ENCODE results near the gene EPB41L2.
"Not testable (repeated sequence)": the region's sequence is repeated elsewhere in the genome, so short reads cannot be mapped to it uniquely, and the experiment has no call there.

EPB41L2 gene

DNA sequence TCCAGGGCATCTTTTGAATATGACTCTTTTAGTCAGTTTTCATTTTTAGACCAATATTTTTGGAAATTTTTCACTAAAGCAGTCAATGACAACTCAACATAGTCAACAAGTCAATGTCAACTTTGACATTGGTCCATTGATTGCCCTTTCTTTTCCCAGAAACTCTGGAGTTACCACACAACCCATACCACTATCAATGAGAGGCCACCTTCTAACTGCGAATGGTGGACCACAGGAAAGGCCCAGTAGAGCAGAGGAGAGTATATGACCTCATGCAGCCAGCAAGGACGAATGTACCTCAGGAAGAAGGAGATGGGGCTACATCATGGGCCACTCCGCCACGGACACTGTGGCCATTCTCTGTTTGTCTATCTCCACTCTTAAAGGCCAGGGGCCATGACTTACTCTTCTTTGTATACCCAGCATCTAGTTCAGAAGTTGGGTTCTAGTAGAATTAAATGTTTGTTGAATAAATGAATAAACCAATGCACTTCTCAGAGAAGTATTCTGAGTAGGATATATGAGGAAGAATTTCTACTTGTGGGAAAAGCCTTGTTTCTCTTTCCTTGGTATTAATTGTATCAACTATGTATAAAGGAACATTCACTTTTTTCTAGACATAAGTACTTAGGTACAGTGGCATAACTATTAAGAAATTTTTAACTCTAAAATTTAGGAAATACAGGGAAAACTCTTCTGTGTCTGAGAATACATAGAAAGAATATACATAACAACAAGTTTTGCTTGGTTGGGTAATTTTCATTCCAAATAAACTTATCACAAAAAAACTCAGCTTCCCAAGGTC lies 236.4 kb downstream of the EPB41L2 start:
- no peak for FAIRE-seq

DNA sequence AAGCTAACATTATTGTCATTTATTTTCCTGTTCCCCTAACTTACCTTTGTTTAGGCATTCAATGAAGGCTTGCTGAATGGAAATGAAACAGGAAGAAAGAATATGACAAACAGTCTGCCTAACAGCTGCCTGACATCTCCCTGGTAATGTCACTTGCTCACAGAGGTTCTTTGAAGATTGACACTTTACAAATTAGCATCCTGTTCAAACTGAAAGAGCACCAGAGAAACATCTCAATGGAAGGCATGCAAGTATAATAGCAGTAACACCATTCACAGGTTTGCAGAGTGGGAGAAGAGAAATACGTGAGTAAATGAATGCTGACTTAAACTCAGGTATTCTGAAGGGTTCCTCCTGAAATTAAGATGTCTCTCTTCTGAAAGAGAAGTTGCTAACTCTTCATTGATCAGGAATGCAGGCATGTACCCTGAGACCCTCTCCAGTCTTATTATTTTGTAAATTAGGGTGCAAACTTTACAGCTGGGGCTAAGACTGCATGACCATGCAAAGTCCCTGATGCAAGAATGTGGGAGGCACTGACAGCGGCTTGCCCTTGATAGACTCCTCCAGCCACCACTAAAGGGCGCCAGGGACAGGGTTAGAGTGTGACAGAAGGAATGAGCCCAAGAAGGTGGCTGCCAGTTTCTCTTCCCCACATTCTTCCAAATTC lies 237.1 kb downstream of the EPB41L2 start:
- FAIRE-seq: no peak

DNA sequence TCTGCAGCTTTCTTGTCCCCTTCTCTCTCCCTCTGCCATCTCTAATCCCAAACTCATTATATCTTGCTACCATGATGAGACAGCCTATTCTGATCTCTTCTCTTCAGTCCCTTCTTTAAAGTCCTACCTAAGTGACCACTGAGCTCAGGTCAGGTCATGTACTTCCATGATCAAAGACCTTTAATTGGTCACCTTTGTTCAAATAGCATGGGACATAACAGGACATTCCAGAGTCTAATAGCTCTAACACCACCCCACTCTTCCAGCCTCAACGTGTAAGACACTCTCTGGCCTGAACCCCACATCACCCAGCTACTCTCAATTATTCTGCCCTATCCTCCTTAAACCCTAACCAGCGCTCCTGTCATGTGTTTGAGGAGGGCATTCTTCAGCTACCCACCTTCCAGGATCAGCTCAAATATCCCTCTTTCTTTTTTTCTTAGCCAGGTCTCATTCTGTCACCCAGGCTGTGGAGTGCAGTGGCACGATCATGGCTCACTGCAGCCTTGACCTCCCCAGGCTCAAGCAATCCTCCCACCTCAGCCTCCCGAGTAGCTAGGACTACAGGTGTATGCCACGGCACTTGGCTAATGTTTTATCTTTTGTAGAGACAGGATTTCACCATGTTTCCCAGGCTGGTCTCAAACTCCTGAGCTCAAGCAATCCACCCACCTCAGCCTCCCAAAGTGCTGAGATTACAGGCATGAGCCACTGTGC lies 237.9 kb downstream of the EPB41L2 start:
- no peak for FAIRE-seq

DNA sequence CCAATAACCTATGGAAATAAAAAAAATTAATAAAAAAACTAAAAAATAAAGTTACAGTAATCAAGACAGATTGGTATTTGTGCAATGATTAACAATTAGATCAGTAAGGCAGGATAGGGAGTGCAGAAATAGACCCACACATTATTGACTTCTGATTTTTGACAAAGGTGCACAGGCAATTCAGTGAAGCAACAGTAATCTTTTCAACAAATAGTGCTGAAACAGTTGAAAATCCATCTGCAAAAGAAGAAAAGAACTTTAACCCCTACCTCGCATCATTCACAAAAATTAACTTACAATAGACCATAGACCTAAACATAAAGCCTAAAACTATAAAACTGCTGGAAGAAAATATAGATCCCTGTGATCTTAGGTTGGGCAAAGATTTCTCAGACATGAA lies 240.3 kb downstream of the EPB41L2 start:
- FAIRE-seq: no peak

DNA sequence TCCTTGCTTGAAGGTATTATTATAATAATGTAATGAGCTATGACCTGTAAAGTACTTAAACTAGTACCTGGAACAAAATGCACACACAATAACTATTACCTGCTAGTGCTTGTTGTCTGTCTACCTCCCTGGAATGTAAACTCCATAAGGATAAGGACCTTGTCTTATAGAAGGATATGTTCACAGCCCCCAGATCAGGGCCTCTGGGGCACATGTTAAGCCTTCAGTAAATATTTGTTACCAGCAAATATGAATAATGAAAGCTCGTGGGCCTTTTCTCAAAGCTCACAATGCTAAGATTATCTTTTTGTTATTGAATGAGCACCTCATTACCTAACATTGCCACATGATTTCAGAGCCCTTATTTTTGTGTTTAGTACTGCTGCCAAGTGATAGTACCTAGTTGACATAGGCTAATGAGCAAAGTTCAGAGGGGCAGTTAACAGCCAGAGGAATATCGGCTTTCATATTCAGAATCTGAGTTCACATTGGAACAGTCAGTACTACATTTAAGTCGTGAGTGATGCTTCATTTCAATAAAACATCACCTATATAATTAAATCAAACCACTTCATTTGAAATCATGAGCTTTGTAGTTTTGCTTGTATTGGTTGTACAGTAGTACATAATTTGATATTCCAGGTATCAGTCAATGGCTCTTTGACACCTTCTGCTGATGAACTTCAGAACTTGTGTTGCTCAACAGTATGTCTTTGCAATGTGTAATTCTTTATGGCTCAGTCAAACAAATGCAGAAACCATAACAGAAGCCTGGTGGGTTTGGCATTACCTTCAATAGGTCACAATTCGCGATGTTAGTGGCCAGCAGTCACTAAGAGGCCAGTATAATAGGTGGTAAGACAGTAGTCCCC lies 247.6 kb downstream of the EPB41L2 start:
- no peak for FAIRE-seq

DNA sequence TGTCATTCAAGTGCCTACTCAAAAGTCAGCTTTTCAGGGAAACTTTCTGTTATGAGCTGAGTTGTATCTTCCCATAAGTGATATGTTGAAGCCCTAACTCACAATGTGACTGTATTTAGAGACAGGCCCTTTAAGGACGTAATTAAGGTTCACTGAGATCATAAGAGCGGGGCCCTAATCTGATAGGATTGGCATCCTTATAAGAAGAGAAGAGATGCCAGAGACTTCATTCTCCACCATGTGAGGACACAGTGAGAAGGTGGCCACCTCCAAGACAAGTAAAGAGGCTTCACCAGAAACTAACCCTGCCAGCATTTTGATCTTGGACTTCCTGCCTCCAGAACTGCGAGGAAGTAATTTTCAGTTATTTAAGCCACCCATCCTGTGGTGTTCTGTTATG lies 248.5 kb downstream of the EPB41L2 start:
- no peak for FAIRE-seq

DNA sequence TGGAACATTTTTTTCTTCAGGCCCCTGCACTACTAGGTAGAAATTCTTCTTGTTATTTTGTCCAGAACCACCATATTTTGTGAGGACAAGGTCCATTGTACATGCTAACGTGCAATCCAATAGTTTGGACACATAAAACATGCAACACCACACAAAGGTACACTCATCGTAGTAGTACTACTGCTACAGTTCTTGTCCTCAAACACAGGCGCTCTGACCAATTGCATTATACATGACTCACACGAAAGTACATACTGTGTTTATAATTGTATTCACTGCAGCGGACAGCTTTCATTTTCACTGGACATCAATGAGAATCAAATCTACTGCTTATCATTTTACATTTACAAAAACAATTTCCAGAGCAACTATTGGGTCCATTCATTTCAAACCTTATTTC lies 251.1 kb downstream of the EPB41L2 start:
- FAIRE-seq: no peak

DNA sequence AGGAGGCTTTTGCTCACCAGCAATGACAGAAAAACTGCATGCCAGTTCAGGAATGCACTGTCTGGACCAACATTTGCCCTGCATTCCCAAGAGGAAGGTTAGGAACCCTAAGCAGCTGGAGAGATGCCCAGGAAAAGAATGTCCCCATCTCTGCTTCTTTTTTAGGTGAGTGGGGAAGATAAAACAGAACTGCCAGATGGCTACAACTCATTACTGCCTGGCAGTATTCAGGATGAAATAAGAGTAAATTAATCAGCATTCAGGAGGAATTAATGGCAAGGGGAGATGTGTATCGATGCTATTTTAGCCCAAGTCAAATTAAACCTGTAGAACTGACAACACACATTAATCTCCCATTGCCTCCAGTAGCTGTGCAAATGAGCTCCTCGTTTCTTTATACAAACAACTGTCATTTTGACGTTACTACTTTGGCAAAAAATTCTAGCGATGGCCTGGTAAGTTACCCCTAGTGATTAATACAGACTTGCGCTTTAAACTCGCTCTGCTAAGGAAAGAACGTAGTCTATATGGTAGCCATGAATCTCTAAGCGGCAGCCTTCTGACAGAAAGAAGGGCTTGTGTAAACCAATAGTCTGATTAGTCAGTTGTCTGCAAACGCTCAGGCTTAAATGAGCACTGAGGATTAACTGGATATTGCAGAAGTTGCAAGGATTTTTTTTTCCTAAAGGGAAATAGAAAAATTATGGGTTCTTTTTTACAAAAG lies 252.6 kb downstream of the EPB41L2 start:
- no peak for FAIRE-seq

DNA sequence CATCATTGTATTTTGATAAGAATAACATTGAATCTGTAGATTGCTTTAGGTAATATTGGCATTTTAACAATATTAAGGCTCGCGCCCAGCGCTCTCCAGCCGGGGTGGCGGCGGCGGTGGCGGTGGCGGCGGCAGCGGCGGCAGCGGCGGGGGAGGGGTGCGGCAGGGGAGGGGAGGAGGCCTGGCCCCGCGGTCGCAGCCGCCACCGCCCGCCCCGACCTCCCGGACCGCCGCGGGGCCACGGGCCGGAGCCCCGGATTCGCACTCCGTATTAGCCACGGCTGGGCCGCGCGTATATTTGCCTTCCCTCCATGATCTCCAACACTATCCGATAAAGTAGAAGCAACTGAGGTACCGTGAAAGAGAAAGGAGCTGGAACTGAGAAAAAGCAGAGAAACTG lies 261.7 kb downstream of the EPB41L2 start:
- FAIRE-seq: not testable (repeated sequence)

DNA sequence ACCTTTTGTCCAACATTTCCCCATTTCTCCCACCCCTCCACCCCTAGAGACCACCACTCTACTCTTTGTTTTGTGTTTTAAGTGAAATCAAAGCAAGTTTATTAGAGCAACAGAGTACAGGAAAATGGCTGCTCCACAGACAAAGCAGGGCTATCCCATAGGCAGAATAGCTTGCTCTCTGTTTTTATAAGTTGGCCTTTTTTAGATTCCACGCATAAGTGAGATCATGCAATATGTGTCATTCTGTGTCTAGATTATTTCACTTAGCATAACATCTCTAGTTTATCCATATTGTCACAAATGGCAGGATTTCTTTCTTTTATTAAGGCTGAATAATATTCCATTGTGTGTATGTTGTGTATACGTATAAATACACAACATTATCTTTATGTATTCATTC lies 266.0 kb downstream of the EPB41L2 start:
- FAIRE-seq: no peak

DNA sequence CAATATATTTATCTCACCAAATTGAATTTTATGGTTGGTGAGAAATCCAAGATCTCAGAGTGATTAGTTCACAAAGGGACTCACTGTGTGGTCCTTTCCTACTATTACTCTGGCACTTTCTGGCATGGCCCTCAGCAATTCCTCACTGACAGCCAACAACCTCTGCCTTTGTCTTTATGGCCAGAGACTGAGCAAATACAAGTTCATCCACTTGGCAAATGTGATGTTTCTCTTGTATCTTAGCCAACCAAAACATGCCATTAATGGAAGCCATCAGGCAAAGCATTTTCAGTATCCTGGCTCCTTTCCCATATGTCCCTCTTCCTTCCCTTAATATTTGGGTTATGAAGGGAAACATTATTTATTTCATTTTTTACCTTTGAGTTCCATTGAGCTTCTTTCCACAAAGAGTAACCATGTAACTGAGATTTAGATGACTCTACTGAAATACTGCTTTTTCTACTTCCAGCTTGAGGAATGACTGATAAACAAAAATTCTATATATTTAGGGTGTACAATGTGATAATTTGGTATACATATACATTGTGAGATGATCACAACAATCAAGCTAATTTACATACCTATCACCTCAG lies 266.6 kb downstream of the EPB41L2 start:
- no peak for FAIRE-seq

DNA sequence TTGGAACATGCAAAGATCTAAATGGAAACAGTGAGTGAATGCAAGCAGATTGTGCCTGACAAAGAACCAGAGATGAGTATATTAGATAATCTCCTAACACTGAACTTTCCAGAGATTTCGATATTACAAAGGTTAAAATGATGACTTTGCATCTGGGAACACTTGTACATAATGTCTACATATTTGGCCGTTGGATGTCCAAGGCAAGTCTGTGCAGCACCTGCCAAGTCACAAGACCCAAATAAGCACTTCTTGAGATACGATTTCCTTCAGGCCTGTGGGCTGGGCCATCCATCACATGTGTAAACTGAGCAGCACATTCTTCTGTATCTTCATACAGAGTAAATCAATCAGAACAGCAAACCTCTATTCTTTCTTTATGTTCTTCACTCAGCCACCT lies 268.3 kb downstream of the EPB41L2 start:
- FAIRE-seq: no peak

DNA sequence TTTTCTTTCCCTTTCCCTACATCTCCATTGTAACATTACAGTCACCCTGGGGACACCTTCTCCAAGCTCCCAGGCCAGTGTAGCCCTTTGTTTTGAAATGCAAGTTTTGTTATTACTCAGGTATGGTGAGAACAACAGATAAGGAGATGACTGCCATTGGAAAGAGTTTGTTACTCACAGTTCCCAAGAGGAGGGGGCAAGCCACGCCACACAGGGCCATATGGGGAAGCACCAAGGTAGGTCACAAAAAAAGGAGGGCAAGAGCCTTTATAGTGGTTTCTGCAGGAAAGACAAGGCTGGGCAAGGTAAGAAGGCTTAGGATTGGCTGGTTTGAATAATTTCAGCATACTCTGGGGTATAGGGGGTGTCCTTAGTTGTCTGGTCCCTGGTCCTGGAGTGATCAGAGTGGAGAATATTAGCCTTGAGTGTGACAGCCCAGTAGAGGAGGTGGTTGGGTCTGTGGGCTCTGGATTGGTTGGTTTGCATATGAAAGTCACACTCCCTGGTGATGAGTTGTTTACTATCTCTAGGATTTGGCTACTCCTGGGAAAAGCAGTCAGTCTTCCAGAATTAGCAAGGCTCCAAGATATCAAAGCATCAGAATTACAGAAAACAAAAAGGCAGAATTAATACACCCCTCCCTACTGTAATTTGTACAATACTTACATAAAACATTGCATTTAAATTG lies 268.9 kb downstream of the EPB41L2 start:
- FAIRE-seq: no peak

Measured in G401.6 (cell line).